Sigmoid colon (tissue), 4 donors: Measurements from ENCODE around the gene PLG.

Experiments used
- POLR2A ChIP-seq, 2 donors: fragments of 450-650 bp; IDR thresholded peaks; one replicate each; pipeline ENCODE4 v1.6.1; 2016; ENCODE audit warnings: antibody characterized with exemption in 2 of 2, mild to moderate bottlenecking in 2 of 2, moderate library complexity in 2 of 2
- POLR2AphosphoS5 ChIP-seq, 4 donors: sonication (generic); formaldehyde crosslinking; IDR thresholded peaks; one replicate each; pipeline ENCODE4 v1.6.1; 2017; ENCODE audit warnings: antibody characterized with exemption in 4 of 4
- TF ChIP-seq, protein P1 (sequence below), 4 experiments: fragments of 450-650 bp in 3 of 4; fragments of 200-600 bp in 1 of 4; IDR thresholded peaks; one replicate each; pipeline ENCODE4 v1.5.1; 2016 to 2019; ENCODE audit warnings: antibody characterized with exemption in 4 of 4, mild to moderate bottlenecking in 3 of 4, moderate library complexity in 2 of 4

- TF ChIP-seq, protein P1, sequence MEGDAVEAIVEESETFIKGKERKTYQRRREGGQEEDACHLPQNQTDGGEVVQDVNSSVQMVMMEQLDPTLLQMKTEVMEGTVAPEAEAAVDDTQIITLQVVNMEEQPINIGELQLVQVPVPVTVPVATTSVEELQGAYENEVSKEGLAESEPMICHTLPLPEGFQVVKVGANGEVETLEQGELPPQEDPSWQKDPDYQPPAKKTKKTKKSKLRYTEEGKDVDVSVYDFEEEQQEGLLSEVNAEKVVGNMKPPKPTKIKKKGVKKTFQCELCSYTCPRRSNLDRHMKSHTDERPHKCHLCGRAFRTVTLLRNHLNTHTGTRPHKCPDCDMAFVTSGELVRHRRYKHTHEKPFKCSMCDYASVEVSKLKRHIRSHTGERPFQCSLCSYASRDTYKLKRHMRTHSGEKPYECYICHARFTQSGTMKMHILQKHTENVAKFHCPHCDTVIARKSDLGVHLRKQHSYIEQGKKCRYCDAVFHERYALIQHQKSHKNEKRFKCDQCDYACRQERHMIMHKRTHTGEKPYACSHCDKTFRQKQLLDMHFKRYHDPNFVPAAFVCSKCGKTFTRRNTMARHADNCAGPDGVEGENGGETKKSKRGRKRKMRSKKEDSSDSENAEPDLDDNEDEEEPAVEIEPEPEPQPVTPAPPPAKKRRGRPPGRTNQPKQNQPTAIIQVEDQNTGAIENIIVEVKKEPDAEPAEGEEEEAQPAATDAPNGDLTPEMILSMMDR (IDR thresholded peaks at IDR 0.05) = no peak
- TF ChIP-seq POLR2A (IDR thresholded peaks at IDR 0.05) (no peak), POLR2AphosphoS5 (IDR thresholded peaks at IDR 0.05) (no peak)
These were observed 90.0 kb downstream of the PLG start for GRCh38 chr6:160791981-160792418.
